GM19023 (cell line): ENCODE results near the gene PTPRZ1.

Experiments
- ATAC-seq: cut with Tn5 transposase; IDR thresholded peaks from one replicate; pipeline ENCODE4 v1.9.1; 2021; ENCODE audit warnings: mild to moderate bottlenecking, moderate library complexity; ENCODE audit not compliant: unreplicated experiment

PTPRZ1 gene

GRCh38 chr7:121953164-121953563 is 80.2 kb downstream of the PTPRZ1 start:
- no peak for ATAC-seq

- ATAC-seq = no peak
These were observed 80.6 kb downstream of the PTPRZ1 start for GRCh38 chr7:121953601-121954000.

DNA sequence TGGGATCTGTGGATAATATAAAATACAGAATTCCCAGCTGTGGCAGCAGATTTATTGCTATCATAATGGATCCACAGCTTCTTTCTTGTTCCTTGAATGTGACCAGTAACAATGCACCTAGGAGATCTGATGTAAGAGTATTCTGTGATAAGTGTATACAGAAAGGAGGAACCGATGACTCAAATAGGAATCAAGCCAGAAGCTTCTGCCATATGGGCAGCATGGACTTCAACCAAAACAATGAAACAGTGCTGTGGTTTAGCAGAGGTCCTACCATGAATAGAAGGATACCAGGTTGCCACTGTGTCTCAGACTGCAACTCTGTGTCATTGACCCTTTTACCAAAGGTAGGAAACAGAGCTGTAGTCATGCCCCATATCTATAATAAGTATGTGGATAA is 81.8 kb downstream of the PTPRZ1 start:
- no peak for ATAC-seq

- ATAC-seq = no peak
These were observed 84.7 kb downstream of the PTPRZ1 start for GRCh38 chr7:121957626-121958025.

- ATAC-seq = no peak
These were observed 87.7 kb downstream of the PTPRZ1 start for GRCh38 chr7:121960678-121961077.

GRCh38 chr7:121961089-121961867 is 88.3 kb downstream of the PTPRZ1 start:
- no peak for ATAC-seq

- no peak for ATAC-seq
These were observed 93.4 kb downstream of the PTPRZ1 start for GRCh38 chr7:121966276-121966934.

- ATAC-seq = no peak
These were observed 94.0 kb downstream of the PTPRZ1 start for GRCh38 chr7:121966935-121967332.

- no peak for ATAC-seq
These were observed 112.6 kb downstream of the PTPRZ1 start for GRCh38 chr7:121985476-121986030.

- no peak for ATAC-seq
These were observed 119.1 kb downstream of the PTPRZ1 start for GRCh38 chr7:121992068-121992467.

DNA sequence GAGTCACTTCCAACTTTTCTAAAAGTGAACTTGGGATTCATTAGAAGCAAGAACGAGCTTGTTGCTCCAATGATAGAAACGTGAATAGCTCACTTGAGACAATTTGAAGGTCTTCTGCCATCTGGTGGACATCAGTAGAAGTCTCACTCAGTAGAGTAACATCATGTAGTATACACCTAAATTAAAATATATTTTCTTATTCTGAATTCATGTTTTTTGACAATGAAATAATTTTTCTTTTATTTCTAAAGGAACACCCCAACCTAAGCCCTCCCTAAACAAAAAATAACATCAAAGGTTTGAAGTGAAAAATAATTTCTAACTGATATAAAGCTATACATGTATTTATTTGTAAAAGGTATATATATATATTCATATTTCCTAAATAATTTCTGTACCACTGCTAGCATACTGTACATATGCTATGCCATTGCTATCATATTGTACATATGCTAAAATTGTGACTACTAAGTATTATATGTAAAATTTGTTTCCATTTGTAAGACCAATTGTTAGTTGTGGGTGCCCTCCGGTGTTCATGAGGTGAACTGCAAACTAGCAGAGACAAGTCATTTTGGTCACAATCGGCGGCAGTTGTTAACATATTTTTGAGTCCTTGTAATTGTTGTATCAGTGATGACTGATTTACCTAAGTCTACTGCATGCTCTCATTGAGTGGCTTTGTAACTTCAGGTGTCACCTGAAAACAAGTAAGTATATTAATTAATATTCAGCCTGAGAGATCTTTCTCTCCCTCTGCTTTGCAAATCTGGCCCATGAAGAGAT is 121.9 kb downstream of the PTPRZ1 start:
- ATAC-seq = peak; percentile 90

- ATAC-seq = no peak
These were observed 133.7 kb downstream of the PTPRZ1 start for GRCh38 chr7:122006687-122007086.

- ATAC-seq = no peak
These were observed 137.2 kb downstream of the PTPRZ1 start for GRCh38 chr7:122010116-122010515.

DNA sequence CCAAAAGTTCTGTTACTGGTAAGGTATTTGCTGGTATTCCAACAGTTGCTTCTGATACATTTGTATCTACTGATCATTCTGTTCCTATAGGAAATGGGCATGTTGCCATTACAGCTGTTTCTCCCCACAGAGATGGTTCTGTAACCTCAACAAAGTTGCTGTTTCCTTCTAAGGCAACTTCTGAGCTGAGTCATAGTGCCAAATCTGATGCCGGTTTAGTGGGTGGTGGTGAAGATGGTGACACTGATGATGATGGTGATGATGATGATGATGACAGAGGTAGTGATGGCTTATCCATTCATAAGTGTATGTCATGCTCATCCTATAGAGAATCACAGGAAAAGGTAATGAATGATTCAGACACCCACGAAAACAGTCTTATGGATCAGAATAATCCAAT is 140.1 kb downstream of the PTPRZ1 start:
- no peak for ATAC-seq

GRCh38 chr7:122013630-122014029 is 140.7 kb downstream of the PTPRZ1 start:
- ATAC-seq = no peak

DNA sequence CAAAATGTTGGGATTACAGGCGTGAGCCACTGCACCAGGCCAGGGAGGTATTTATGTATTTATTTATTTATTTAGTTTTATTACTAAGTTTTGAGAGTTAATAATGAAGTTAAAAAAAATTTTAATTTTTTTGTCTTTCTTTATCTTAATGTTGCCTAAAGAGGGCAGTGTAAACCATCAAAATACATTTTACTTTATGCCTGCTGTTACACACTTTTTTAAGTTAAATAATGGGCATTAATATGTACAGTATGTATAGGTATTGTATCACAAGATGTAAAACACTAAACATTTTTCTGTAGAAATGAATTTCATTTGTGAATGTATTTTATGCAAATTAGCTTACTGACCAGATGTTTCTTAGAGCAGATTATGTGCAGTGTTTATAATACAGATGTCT is 141.7 kb downstream of the PTPRZ1 start:
- ATAC-seq = no peak

- ATAC-seq = no peak
These were observed 145.1 kb downstream of the PTPRZ1 start for GRCh38 chr7:122018032-122018431.

DNA sequence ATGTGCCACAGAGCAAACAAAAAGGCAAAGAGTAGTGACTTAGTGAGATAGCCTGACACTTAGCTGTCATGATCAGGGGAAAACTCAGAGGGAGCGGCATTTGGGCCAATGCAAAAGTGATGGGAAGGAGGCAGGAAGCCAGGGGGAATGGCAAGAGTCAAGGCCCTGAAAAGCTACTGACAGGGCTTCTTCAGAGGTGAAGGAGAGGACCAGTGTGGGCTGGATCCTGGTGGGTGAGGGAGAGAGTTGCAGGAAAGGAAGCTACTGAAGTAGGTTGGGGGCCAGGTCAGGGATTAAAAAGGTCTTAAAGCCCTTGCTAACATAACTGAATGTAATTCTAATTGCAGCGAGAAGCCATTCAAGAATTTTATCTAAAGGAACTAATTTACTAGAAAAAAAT is 154.1 kb downstream of the PTPRZ1 start:
- no peak for ATAC-seq

- ATAC-seq = no peak
These were observed 160.7 kb downstream of the PTPRZ1 start for GRCh38 chr7:122033641-122034040.

DNA sequence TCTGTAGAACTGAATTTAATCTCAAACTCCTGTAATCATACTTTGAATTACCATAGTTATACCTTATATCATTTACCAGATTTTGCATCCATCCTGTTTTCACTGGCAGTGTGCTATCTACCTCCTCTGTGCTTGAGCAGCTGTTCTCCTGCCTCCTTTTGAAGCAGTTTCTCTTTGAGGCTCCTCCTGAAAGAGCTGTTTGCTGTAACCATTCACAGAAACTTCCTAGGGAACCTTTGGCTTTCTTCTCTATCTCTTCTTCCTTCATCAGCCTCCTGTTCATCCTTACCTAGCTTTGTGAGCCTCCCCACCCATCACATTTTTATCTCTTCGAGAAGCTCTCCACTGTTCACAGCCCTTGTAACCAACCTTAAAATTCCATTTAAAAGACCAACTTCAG is 162.9 kb downstream of the PTPRZ1 start:
- no peak for ATAC-seq

DNA sequence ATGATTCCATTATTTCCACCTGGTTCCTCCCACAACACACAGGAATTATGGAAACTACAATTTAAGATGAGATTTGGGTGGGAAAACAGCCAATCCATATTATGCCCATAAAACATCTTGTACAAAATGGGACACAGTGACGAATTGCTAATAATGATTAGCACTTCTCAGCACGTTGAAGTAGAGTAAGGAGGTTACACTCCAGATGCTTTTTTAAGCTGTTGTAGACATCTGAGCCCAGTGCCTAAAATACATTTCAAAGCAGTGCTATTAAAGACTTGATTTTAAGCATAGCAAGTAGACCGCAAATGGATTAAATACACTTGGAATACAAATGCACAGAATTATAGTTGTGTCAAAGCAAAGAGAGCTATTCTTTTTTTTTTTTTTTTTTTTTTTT is 165.2 kb downstream of the PTPRZ1 start:
- no peak for ATAC-seq
